HCEC 1CT (cell line): ENCODE data around the gene ACSF3.

ENCODE experiments used
- DNase-seq: peaks from one replicate; pipeline ENCODE4 v3.0.0-alpha.2; 2017

ACSF3 gene

DNA sequence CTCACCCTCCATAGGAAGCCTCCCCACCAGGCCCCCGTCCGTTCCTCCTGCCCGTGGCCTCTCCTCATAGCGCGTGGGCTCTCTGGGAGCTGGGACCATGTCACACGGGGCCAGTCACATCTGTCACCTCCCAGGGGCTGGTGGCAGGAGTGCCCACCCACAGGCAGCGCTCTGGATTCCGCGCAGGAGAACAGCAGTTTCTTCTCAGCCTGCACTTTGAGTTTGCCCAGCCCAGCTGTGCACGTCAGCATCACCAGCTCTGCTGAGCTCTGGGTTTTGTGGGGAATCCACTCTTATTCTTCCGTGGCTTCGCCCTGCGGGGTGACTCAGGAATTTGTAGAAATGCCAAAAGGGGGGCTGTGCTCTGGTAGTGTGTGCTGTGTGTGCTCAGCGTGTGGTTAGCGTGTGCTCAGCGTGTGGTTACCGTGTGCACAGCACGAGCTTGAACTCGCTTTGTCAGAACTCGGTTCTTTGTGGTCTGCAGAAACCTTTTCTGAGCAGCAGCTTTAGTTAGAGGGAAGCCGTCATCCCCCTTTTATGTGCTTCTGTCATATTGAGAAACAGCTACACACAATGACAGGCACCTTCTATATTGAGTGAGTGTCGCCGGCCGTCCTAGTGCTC, 3.2 kb downstream of the ACSF3 start:
- no peak for DNase-seq

DNA sequence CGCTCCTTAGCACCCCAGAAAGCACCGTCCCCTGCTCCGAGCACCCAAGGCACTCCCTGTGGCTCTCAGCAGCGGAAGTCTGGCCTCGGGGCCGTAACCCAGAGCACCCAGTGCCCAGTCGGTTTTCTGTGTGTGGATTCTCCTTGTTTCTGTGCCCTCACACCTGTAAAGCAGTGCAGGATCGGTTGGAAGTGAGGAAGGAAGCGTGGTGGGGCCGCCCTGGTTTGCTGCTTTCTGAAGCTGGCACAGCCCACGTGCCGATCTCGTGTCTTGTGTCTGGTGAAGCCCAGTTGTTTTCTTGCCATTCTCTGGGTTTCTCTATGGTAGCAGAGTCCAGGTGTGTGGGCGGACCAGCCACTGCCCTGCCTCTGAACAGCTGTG, 3.7 kb downstream of the ACSF3 start:
- no peak for DNase-seq

DNA sequence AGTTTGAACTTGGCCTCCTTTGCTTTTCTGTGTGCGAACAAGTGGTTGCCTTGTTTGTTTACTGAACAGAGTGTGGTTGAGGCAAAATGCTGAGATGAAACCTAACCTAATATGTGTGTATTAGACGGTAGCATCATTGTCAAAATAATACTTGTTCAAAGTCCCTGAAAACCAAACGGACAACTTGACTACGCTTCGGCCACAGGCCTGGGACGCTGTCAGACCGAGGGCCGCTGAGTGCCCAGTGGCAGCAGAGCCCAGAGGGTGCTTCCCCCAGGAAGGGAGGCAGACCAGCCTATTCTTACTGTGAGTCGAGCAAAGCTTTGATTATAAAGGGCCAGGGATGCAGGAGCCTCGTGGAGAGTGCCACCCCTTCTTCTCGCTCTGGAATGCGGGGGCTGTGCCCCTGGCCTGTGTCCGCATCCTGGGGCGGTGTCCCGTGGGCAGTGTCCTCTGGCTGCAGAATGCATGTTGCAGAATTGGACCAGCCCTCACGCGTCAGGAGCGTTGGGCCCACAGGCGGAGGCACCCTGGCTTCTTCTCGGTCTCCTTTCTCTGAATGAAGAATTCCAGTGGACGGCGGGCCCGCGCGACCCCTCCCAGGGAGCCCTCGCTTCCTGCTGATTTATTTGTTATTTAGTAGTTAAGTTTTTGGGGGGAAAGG, 5.2 kb downstream of the ACSF3 start:
- DNase-seq = no peak

DNA sequence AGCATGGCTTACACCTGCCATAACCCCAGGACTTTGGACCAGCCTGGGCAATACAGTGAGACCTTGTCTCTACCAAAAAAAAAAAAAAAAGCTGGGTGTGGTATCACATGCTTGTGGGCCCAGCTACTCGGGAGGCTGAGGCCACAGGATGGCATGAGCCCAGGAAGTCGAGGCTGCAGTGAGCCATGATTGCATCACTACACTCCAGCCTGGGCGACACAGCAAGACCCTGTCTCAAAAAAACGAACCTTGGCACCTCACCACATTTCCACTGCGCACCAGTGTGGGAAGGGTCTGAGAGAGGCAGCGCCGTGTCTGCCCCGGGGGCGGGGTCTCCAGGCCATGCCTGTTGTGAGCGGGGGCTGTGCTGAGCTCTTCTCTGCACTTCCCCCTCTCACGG, 6.3 kb downstream of the ACSF3 start:
- no peak for DNase-seq

DNA sequence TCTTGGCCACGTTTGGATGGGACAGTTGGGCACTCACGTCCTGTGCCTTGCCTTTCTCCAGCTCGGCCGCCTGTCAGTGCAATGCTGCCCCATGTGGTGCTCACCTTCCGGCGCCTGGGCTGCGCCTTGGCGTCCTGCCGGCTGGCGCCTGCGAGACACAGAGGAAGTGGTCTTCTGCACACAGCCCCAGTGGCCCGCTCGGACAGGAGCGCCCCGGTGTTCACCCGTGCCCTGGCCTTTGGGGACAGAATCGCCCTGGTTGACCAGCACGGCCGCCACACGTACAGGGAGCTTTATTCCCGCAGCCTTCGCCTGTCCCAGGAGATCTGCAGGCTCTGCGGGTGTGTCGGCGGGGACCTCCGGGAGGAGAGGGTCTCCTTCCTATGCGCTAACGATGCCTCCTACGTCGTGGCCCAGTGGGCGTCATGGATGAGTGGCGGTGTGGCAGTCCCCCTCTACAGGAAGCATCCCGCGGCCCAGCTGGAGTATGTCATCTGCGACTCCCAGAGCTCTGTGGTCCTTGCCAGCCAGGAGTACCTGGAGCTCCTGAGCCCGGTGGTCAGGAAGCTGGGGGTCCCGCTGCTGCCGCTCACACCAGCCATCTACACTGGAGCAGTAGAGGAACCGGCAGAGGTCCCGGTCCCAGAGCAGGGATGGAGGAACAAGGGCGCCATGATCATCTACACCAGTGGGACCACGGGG, 7.1 kb downstream of the ACSF3 start:
- DNase-seq = no peak

DNA sequence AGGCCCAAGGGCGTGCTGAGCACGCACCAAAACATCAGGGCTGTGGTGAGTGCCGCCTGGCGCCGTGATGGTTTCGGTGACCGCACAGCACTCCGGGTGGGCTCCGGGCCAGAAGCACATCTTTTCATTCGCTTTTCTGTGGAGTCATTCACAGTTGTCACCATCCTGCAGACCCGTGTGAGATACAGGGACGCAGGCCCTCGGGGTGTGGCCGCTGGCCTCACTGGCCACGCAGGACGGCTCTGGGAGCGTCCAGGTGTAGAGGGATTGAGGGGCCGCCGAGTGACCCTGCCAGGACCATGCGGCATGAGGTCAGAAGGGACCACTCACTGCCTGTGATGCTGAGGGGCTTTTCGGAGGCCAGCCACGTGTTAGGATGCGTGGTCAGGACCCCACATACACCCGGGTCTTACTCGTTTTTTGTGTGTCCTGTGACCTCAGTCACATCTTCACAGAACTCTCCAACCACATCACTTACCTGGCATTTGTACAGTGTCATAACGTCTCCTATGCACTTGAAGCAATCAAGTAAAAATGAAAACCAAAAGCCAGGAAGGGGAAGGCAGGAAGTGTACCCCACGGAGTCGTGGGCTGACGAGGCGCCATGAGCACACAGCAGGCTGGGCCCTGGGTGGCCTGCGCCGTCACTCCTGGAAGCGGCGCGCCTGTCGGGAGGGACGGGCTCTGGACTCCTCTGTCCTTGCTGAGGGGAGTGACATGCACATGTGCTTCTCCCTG, 7.8 kb downstream of the ACSF3 start:
- DNase-seq = no peak

DNA sequence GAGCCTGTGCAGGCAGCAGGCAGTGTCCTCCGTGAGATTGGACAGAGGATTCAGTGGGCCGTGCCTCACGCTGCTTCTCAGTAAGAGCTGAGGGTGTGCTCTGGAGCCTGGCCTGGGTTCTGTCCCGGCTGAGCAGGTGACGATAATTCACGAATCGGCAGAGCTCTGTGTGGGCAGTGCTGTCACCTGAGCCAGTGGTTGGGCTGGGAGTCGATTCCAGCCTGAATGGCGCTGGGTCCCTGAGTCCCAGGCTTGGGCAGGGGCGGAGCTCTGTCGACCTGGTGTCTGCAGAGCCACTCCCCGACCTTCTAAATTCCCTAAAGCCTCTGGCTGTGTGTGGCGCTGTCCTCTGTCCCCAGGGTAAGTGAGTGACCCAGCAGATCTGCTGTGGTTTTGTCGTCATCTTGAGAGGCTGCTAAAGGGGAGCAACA, 8.4 kb downstream of the ACSF3 start:
- DNase-seq = no peak

DNA sequence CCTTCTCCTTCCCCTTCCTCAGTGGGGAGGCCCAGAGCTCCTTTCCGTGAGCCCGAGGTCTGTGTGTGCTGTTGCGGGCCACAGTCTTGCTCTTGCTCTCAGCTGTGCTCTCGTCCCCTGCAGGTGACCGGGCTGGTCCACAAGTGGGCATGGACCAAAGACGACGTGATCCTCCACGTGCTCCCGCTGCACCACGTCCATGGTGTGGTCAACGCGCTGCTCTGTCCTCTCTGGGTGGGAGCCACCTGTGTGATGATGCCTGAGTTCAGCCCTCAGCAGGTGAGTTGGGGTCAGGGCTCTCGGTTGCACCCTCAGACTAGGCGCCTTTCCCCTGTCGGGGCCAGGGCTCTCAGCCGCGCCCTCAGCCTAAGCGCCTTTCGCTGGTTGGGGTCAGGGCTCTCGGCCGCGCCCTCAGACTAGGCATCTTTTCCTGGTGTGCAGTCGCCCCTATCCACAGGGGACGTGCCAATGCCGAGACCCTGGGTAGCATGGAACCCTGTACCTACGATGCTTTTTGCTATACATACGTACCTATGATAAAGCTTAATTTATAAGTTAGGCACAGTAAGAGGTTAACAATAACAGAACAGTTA, 8.9 kb downstream of the ACSF3 start:
- no peak for DNase-seq

DNA sequence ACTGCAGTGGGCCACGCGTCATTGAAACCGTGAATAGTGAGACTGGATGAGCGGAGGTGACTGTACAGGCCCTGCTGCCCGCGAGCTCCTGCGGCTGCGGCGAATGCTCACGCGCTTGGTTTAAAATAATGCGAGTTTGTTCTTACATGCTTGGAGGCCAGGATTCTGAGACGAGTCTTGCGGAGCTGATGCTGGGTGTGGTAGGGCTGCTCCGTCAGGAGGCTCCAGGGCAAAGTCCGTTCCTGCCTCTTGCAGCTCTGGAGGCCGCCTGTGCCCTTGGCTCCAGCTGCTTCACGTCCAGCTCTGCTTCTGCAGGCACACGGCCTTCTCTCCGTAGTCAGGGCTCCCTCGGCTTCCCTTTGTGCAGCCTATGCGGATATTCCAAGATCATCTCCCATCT, 9.5 kb downstream of the ACSF3 start:
- DNase-seq = no peak

DNA sequence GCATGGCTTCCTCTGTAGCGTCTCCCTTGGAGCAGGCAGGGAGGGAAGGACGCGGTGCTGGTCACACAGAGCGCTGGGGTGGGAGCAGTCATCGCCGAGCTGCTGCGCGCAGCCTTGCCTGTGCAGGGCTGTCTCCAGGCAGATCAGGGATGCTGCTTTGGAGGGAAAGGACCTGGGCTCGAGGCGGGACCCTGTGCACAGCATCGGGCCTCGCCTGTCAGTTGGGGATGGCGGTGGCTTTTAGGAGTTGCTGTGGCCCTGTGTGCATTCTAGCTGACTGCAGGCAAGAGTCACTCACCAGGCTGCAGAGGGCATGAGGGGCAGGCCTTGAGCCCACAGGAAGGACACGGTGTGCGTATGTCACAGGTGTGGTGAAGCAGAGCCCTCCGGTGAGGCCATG, 10.1 kb downstream of the ACSF3 start:
- no peak for DNase-seq

DNA sequence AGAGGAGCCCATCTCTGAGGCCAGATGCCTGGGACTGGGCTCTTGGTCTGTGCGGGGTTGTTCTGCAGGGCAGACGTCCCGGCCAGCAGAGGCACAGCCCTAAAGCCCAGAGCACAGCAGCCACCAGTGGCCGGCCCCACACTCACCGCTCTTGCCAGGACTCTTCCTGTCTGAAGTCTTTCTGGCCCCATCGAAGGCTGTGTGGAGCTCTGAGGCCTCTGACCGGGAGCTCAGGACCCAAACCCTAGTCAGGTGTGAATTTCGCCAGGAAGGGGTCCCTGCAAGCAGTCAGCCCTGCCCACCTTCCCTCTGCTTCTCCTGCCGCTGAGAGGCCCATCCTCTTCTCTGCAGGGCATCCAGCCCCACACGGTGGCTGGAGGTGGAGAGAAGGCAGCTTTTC, 10.7 kb downstream of the ACSF3 start:
- no peak for DNase-seq

DNA sequence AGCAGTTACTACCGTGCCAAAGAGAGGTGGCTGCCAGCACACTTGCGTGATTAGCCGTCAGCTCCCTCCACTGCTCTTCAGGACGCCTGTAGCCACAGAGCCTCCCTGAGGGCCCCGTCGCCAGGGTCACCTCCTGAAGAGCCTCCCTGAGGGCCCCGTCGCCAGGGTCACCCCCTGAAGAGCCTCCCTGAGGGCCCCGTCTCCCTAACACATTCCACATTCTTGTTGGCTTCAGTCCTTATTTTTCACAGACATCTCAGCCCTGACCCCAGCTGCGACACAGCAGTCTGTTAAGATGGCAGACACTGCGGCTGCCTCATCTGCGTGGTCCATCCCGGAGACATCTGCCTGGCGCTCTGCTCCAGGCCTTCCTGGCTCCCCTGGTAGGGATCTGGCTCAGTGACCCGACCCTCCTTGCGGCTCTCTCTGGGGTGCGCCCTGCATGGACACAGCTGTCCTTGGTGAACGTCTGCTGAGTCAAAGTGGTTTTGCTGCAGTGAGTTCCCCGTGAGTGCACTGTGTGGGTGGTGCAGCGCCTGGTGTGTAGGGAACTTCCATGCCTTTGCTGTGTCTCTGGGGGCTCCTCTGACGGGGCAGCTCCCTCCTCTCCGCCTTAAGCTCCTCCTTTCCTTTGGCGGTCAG, 11.4 kb downstream of the ACSF3 start:
- DNase-seq = no peak

DNA sequence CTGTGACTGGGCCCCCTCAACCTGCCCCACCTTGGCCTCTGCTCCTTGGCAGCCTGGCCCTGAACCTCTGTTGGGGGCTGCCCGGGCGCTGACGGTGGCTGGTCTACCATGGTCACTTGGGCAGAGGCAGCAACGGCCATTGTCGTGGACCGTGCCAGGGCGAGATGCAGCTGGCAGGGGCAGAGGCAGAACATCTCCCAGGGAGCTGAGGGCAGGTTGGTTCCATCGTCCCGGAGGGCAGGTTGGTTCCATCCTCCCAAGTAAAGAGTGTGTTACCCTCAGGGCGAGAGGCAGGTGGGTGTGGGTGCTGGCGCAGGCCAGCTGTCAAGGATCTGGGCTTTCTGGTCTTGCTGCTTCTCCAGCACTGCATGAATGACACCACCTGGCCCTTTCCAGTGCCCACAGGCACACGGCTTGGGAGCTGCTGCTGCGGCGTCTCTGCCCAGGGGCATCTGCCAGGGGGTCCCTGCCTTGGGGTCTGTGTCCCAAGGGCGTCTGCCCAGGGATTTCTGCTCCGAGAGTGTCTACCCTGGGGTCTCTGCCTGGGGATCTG, 12.0 kb downstream of the ACSF3 start:
- DNase-seq = no peak

DNA sequence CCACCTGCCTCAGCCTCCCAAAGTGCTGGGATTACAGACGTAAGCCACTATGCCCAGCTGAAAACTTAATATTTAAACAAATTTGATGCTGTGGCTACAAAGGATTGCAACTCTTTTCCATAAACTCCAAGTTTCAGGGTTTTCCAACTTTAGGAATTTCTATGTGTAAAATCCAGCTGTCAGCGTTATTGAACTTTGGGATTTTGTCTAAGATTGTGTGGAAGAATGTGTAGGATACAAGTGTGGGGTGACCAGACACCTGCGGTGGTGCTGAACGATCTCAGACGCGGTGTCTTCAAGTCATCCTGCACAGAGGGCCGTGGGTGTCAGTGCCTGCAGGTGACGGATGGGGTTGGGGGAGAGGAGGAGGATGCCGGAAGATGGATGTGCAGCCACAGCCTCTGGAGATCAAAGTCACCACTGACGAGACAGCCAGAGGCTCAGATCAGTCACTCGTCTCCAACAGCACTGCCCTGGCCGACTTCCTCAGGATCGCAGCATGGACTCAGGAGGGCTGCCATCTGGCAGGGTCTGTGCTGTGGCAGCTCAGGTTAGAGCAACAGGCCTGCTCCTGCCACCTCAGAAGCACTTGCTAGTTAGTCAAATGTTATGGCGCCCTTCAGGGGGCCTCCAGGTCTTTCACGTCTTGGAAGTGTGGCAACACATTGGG, 13.0 kb downstream of the ACSF3 start:
- DNase-seq = no peak

DNA sequence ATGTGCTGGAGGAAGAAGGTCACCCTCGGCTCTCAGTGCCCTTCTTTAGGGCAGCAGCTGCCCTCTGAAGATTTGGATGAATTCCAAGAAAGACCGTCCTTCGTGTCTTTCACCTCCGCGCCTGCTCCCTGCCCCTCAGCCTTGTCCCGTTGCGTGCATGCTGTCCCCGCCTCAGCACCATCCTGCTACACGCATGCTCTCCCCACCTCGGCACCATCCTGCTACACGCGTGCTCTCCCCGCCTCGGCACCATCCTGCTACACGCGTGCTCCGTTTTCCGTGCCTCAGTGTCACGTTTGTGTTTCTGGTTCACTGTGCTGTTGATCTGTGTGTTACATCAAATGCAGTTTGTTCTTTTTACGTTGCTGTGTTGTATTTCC, 13.5 kb downstream of the ACSF3 start:
- no peak for DNase-seq

DNA sequence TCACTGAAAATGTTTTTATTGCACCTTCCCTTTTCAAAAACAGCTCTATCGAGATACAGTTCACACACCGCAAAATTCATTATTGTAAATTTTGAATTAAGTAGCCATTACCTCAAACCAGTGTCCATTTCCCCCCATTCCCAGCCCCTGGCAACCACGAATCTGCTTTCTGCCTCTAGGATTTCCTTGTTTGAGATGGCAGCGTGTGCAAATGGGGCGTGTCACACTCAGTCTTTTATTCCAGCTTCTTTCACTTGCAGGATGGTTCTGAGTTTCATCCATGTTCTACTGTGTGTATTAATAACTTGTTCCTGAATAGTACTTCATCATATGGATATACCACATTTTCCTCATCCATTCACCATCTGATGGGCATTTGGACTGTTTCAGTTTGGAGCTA, 14.8 kb downstream of the ACSF3 start:
- DNase-seq = no peak

DNA sequence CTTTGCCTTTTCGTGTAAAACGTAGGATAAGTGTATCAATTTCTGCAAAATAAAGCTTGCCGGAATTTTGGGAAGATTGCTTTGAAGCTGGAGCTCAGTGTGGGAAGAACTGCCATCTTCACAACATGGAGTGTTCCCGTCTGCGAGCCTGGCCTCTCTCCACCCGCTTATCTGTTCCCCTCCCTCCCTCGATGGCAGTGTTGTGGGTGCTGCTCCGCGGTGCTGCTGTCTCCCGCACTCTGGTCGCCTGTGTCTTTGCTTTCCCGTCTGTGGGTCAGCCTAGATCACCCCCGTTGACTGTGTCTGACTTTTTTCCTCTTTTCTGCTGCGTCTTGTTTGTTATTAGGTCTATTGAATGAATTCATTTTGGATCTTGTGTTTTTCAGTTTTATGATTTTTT, 17.0 kb downstream of the ACSF3 start:
- DNase-seq = no peak

DNA sequence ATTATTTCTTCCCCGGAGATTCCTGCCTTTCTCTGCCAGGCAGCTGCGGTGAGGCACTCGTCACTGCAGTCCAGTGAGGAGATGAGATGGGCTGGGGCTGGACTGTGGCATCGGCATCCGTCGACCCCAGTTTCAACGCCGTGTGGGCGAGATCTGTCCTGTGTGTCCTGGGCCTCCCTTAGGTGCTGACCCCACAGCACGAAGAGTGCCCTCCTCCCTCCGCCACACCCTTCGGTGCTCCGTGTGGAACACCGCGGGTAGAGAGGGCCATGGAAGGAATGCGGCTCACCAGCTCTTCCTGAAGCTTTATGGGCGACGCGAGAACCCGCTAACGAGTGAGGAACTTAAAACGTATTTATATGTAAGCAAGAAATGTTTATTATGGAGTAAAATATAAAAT, 17.6 kb downstream of the ACSF3 start:
- no peak for DNase-seq

DNA sequence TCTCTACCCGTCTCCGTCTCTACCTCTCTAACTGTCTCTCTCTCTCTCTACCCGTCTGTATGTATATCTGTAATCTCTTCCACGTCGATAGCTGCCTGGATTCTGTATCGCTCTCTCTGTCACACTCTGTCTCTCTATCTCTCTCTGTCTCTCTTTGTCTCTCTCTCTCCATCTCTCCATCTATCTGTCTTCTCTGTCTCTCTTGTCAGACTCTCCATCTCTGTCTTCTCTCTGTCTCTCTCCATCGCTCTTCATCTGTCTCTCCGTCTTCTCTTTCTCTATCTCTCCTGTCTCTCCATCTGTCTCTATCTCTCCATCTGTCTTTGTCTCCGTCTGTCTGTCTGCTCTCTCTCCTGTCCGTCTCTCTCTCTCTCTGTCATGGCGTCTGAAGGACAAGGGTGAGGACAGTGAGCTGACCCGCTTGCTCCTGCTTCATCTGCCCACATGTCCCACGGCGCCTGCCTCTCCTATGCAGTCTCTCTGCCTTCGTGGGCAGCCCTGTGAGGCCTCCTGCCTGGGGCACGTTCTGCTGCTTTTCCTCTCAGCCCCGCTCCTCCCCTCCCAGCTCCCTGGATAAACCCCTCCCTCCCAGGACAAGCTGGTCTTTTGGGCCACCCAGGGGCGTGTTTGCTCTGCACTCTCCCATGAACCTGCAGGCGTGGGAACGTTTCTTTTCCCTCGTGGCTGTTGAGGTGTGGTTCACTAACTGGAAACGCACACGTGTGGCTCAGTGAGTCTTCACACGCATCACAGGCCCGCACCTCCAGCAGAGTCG, 18.9 kb downstream of the ACSF3 start:
- no peak for DNase-seq

DNA sequence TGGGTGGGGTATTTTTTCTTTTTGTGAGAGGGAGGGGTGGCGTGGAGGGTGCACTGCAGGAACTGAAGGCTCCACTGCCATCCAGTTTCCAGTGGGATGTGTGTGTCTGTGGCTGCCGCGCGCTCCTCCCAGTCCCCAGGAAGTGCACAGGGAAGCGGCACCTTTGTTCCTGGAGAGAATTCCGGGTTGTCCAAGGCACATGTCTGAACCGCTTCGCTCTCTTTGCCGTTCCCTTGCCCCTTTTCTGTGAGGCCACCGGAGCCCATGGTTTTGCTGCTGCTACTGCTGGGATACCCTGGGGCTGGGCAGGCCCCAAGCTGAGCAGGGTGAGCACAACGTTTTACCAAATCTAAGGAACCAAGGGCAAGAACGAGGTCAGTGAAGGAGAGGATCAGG, 19.5 kb downstream of the ACSF3 start:
- no peak for DNase-seq

DNA sequence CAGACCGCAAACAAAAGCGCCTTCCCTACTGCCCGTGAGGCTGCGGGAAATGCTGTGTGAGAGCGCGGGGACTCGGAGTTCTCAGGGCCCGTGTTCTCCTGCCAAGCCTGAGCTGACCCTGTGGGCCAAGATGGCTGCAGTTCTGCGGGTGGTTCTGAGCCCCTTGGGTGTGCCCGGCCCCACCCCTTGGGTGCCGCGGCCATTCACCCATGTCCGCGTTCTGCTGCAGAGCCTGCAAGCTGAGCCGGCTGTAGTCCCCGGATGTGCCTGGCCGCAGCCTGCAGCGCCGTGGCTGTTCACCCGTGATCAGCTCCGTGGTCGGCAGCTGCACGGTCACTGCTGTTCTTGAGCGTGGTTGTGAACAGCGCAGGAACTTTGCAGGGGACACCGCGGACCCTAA, 20.0 kb downstream of the ACSF3 start:
- no peak for DNase-seq
